COLO668 (cell line): ENCODE results near the gene FLT1.

ENCODE experiments used
- DNase-seq: peaks from one replicate; lab custom pipeline; 2025; ENCODE audit not compliant: unreplicated experiment; lab: John Stamatoyannopoulos, UW

FLT1 gene

GRCh38 chr13:28488376-28489005 lies 6.4 kb downstream of the FLT1 start:
- DNase-seq, result no peak

- DNase-seq, result no peak
Observed at GRCh38 chr13:28485996-28486543, 8.9 kb downstream of the FLT1 start.

GRCh38 chr13:28485551-28485950 lies 9.4 kb downstream of the FLT1 start:
- DNase-seq, result no peak

- no peak for DNase-seq
Observed at GRCh38 chr13:28485097-28485496, 9.8 kb downstream of the FLT1 start.

- no peak for DNase-seq
Observed at GRCh38 chr13:28483313-28483931, 11.5 kb downstream of the FLT1 start.

DNA sequence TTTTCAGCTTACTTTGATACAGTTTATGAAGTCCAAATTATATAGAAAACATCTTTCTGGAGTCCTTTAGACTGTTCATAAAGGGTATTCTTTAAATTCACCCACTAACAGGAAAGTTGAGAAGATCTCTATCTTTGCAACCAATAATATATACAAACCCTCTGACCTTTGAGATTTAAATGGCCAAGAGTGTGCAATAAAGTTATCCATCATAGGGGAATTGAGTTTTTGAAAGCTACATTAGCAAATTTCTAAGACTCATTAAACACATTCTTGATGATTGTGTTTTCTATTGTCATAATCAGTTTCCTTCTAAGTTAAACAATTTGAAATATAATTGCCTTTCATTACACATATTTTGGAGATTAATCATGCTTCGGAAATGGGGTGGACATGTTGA lies 15.9 kb downstream of the FLT1 start:
- DNase-seq, result no peak

- no peak for DNase-seq
Observed at GRCh38 chr13:28478127-28478526, 16.8 kb downstream of the FLT1 start.

- DNase-seq, result no peak
Observed at GRCh38 chr13:28477709-28477973, 17.3 kb downstream of the FLT1 start.

GRCh38 chr13:28476919-28477708 lies 17.8 kb downstream of the FLT1 start:
- no peak for DNase-seq

- DNase-seq, result no peak
Observed at GRCh38 chr13:28475916-28476725, 18.8 kb downstream of the FLT1 start.

GRCh38 chr13:28474491-28475134 lies 20.3 kb downstream of the FLT1 start:
- DNase-seq, result no peak

GRCh38 chr13:28473044-28473443 lies 21.9 kb downstream of the FLT1 start:
- DNase-seq, result no peak

DNA sequence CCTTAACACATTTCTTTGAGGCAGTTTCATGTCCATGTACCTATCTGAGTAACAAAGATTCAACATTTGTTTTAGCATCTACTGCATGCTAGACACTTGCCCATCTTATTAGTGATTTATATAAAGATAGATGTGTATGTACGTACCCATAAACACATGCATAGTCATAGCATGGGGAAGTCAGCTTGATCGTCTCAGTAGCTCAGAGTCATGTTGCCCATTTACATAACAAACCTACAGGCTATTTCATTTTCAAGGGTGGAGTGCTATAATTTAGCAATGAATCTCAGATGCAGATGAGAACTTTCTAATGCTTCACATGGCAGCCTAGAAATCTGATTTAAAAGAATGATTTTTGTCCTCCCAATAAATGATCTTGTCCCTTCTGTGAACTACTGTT lies 23.5 kb downstream of the FLT1 start:
- no peak for DNase-seq

GRCh38 chr13:28470296-28470695 lies 24.6 kb downstream of the FLT1 start:
- no peak for DNase-seq

DNA sequence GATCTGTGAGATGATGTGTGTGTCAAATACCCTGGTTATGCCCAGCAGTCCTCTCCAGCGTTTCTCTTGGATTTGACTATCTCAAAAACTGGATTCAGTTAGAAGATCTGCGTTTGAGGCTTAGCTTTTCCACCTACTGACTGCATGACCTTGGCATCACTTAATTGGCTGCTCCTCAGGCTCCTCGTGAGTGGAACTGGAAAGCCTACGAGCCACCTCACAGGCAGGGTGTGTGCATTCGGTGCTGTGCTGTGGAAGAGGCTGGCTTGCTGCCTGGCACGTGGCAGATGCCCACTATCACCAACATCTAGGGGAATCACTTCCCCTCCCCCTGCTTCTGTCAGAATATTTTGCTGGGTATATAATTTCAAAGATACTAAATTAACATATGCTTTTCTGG lies 25.6 kb downstream of the FLT1 start:
- DNase-seq, result no peak

DNA sequence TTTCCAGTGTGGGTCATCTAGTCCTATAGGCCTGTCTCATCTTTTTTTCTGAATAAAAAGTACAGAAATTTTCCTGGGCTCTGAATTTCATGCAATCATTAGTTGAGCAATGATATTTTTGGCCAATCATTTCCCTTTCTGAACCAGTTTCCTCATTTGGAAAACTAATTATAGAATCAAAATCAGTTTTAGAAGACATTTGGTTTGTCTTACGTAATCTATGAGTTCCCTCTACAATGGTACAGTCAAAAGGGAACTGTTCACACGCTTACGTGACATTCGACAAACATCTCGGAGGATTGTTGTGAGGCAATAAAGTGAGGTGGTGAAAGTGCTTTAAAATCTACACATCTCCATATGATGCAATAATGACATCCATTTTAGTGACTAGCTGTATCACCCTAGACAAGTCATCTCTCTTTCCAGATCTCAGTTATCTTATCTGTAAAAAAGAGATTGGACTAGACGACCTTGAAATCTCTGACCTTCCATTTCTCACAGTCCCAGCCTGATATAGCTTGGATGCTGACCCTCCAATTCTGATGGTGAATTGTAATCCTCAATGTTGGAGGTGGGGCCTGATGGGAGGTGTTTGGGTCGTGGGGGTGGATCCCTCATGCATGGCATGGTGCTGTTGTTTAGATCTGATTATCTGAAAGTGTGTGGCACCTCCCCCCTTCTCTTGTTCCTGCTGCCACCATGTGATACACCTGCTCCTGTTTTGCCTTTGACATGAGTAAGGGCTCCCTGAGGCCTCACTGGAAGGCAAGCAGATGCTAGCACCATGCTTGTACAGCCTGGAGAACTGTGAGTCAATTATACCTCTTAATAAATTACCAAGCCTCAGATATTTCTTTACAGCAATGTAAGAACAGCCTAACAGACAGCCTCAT lies 26.7 kb downstream of the FLT1 start:
- no peak for DNase-seq

DNA sequence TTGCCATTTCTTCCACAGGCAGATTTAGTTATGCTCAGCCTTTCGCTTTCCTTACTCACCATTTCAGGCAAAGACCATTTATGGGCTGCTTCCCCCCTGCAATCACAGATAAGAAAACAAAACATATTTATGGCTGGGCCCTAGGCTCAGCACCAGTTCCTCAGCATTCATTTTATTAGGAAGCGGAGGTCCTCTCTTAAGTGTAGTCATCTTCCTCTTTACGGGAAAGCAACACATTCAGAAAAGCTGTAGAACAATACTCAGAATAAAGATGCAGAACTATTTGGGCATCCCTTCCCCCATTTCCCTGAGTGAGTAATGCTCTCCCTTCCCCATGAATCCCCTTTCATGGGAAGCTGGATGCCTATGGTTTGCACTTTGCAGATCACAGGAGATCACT lies 27.9 kb downstream of the FLT1 start:
- no peak for DNase-seq

DNA sequence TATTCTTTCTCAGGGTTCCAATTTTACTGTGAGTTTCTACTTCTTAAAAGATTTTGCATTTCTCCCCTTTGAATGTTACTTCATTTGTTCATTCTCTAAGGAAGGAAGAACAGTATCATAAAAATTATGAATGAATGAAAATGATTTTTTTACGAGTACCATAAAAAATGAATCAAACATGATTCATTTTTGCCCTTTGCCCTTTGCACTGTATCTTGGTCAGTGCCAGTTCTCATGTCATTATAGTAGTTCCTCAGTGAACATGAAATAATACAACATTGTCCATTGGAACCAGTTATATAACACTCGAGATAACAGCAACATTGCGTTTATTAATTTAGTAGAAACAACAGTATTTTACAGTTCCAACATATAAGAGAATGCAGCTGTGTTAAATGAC lies 28.8 kb downstream of the FLT1 start:
- DNase-seq, result no peak

DNA sequence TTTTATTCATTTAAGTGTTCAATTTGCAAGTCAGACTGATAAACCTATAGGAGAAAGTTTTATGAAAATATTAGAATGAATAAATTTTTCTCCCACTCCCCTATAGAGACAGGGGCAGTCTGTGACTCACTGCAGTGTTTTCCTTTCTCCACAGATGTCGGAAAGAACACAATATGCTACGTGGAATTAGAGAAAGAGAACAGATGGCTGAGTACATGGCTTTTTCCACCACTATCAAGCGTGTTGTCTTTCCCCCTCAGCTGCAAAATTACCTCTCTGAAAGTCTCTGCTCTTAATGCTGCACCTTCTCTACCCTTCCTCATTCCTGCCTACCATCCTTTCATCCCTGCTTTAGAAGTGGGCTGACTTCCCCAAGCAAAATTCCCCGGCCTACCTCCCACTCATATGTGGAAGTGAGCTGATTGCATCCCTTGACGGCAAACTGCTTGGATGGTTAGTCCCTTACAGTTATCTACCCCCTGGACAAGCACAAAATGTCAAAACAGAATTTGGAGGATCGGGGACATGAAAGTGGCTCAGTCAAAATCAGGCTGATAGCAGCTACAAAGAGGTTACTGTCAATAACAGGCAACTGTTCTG lies 30.0 kb downstream of the FLT1 start:
- no peak for DNase-seq

DNA sequence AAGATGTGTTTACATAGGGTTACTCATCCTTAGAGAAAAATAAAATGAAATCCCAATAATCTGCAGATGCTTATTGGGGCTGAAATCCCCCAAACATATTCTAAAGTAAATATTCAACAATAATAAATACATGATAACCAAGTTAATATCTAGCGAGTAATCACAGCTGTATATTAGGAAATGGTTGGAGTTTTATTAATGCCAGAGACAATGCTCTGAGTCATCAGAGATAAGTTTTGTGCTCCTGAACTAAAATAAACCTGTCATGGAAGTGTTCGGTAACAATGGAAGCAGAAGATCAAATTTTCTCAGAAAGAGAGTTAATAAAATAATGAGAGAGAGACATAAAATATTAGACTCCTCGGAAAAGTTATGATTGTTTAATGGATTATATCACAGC lies 31.4 kb downstream of the FLT1 start:
- no peak for DNase-seq
